ENCODE data around the gene ARPC1A.

Gene ARPC1A

DNA sequence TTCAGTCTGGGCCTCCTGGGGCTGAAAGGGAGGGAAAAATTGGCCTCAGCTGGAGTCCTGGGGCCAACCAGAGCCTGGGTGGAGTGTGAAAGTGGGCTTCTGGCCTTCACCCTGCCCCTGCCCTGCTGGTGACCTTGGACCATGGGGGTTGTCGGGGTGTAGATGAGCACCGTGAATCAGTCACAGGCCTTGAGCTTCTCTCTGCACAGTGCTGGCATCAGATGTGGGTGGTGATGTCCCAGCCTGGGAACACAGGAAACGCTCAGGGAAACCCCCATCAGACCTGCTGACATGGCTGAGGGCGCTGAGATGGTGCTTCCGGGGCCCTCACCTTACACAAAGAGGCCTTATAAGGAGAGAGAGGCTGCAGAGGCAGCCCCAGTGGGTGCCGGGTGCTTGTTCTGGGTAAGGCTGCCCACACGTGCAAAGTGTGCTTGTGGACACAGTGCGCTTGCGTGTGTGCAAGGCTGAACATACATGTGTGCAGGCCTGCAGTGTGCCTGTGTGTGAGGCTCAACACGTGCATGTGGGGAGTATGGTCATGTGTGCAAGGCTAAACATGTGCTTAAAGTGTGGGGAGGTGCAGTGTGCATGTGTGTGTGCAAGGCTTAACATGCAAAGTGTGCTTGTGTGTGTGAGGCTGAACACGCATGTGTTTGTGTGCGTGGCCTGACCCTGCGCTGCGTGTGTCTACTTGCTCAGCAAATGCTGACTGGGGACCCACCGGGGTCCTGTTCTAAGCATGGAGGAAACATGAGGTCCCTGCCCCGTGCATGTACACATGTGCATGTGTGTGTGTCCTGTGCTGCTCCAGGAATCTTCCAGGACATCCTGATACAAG lies 55.3 kb downstream of the ARPC1A start:
- TF ChIP-seq EZH2phosphoT487 (IDR thresholded peaks at IDR 0.05; ENCODE audit: low read depth) = no peak
- TF ChIP-seq, protein P1, sequence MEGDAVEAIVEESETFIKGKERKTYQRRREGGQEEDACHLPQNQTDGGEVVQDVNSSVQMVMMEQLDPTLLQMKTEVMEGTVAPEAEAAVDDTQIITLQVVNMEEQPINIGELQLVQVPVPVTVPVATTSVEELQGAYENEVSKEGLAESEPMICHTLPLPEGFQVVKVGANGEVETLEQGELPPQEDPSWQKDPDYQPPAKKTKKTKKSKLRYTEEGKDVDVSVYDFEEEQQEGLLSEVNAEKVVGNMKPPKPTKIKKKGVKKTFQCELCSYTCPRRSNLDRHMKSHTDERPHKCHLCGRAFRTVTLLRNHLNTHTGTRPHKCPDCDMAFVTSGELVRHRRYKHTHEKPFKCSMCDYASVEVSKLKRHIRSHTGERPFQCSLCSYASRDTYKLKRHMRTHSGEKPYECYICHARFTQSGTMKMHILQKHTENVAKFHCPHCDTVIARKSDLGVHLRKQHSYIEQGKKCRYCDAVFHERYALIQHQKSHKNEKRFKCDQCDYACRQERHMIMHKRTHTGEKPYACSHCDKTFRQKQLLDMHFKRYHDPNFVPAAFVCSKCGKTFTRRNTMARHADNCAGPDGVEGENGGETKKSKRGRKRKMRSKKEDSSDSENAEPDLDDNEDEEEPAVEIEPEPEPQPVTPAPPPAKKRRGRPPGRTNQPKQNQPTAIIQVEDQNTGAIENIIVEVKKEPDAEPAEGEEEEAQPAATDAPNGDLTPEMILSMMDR (IDR thresholded peaks at IDR 0.05; ENCODE audit: low read depth, low read length) = no peak
- H3K27me3 ChIP-seq (ENCODE audit: low read depth, low read length) = no peaks in the 10 kb centered on the region
- peaks cover 84% of the 10 kb centered on the region for H3K79me2 ChIP-seq (ENCODE audit: low read length)
- no peak overlapping the region for H2AFZ ChIP-seq (ENCODE audit: low read depth, low read length)
- peaks cover 3% of the 10 kb centered on the region; the same call in 1 of the 2 replicates for H4K20me1 ChIP-seq (ENCODE audit: insufficient read depth, low read length)
- H3K9me3 ChIP-seq (ENCODE audit: insufficient read depth, low read length) = no peaks in the 10 kb centered on the region
- peak overlapping the region; percentile 98 for H3K27ac ChIP-seq (ENCODE audit: low read length)
- H3K36me3 ChIP-seq (replicated peaks; ENCODE audit: low read depth, low read length) = peaks cover 45% of the 10 kb centered on the region
- peaks cover 64% of the 10 kb centered on the region for H3K4me1 ChIP-seq (ENCODE audit: low read length)
- peak overlapping the region; percentile 78 for H3K4me3 ChIP-seq (ENCODE audit: low read length)
- peak overlapping the region; percentile 96 for H3K4me2 ChIP-seq (ENCODE audit: low read length)
- H3K9ac ChIP-seq (ENCODE audit: low read length) = peak overlapping the region; percentile 99

DNA sequence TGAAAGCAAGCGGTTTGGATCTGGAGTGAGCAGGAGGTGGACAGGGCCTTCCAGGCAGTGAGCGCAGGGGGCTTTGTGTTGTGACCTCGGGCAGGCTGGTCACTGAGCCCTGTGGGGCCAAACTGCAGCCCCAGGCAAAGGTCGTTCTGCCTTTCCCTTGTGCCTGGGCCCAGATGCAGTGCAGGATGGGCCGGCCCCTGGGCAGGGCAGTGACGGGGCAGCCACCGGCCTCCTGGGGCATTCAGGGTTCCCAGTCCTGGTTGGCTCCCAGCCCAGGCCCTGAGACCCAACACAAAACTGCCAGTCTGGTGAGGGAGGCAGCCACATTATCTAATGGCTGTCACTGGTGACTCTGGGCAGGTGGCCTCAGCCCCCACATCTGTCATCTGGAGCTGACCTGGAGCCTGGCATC lies 56.0 kb downstream of the ARPC1A start:
- no peaks in the 10 kb centered on the region for H3K9me3 ChIP-seq (ENCODE audit: insufficient read depth, low read length)
- peaks cover 47% of the 10 kb centered on the region for H3K36me3 ChIP-seq (replicated peaks; ENCODE audit: low read depth, low read length)
- no peaks in the 10 kb centered on the region for H4K20me1 ChIP-seq (ENCODE audit: insufficient read depth, low read length)
- H3K4me1 ChIP-seq (ENCODE audit: low read length) = peaks cover 61% of the 10 kb centered on the region
- no peak for TF ChIP-seq EZH2phosphoT487 (IDR thresholded peaks at IDR 0.05; ENCODE audit: low read depth)
- TF ChIP-seq, protein P1 (IDR thresholded peaks at IDR 0.05; ENCODE audit: low read depth, low read length) = no peak
- H2AFZ ChIP-seq (ENCODE audit: low read depth, low read length) = no peak overlapping the region
- H3K4me3 ChIP-seq (ENCODE audit: low read length) = peak overlapping the region; percentile 78
- H3K27me3 ChIP-seq (ENCODE audit: low read depth, low read length) = no peaks in the 10 kb centered on the region
- peak overlapping the region; percentile 99 for H3K9ac ChIP-seq (ENCODE audit: low read length)
- peak overlapping the region; percentile 96 for H3K4me2 ChIP-seq (ENCODE audit: low read length)
- H3K79me2 ChIP-seq (ENCODE audit: low read length) = peaks cover 77% of the 10 kb centered on the region
- peak overlapping the region; percentile 98 for H3K27ac ChIP-seq (ENCODE audit: low read length)

DNA sequence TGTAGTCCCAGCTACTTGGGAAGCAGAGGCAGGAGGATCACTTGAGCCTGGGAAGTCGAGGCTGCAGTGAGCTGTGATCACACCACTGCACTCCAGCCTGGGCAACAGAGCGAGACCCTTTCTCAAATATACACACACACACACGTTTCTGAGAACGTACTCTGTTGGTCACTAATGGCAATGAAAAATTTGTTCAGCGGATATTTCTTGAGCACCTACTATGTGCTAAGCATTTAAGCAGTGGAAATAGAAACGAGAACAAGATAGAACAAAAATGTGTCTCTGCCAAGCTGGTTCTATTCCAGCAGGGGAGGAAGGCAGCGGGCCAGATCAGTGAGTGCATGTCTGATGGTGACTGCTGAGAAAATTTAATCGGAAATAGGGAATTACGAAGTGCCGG lies 57.5 kb downstream of the ARPC1A start:
- no peak overlapping the region for H3K4me3 ChIP-seq (ENCODE audit: low read length)
- no peaks in the 10 kb centered on the region for H3K27me3 ChIP-seq (ENCODE audit: low read depth, low read length)
- H4K20me1 ChIP-seq (ENCODE audit: insufficient read depth, low read length) = no peaks in the 10 kb centered on the region
- peaks cover 62% of the 10 kb centered on the region for H3K79me2 ChIP-seq (ENCODE audit: low read length)
- no peak overlapping the region for H3K9ac ChIP-seq (ENCODE audit: low read length)
- H2AFZ ChIP-seq (ENCODE audit: low read depth, low read length) = no peak overlapping the region
- no peak overlapping the region for H3K4me2 ChIP-seq (ENCODE audit: low read length)
- no peak overlapping the region for H3K27ac ChIP-seq (ENCODE audit: low read length)
- TF ChIP-seq, protein P1 (IDR thresholded peaks at IDR 0.05; ENCODE audit: low read depth, low read length) = no peak
- TF ChIP-seq EZH2phosphoT487 (IDR thresholded peaks at IDR 0.05; ENCODE audit: low read depth) = no peak
- peaks cover 58% of the 10 kb centered on the region for H3K4me1 ChIP-seq (ENCODE audit: low read length)
- no peaks in the 10 kb centered on the region for H3K9me3 ChIP-seq (ENCODE audit: insufficient read depth, low read length)
- H3K36me3 ChIP-seq (replicated peaks; ENCODE audit: low read depth, low read length) = peaks cover 42% of the 10 kb centered on the region

DNA sequence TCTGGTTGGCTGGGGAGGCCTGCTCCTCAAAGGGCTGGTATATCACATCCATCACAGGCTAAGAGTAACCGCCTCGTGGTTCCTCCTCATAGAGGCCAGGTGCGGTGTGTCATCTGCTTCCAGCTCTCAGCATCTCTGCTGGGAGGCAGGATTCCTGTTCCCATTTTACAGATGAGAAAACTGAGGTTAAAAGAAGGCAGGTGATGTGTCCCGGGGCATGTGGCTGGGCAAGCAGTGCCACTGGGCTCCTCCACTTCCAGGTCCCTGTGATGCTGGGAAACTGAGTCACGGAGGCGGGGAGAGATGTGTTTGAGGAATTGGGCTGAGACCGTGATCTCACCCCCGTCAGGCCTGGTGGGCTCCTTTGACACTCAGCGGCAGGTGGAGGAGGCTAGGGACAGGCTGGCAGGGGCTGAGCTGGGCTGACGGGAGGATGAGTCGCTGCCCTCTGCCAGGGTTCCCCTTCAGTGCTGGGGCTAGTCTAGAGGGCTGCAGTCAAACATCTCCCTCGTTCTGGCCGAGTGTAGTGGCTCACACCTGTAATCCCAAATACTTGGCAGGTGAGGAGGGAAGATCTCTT lies 58.2 kb downstream of the ARPC1A start:
- H3K79me2 ChIP-seq (ENCODE audit: low read length) = peaks cover 58% of the 10 kb centered on the region

More for the DNA sequence above, 58.2 kb downstream of the ARPC1A start:
- H3K27ac ChIP-seq (ENCODE audit: low read length) = peak overlapping the region; percentile 49
- H3K9ac ChIP-seq (ENCODE audit: low read length) = peak overlapping the region; percentile 9; the same call in 1 of the 2 replicates
- H2AFZ ChIP-seq (ENCODE audit: low read depth, low read length) = no peak overlapping the region
- TF ChIP-seq EZH2phosphoT487 (IDR thresholded peaks at IDR 0.05; ENCODE audit: low read depth) = no peak
- H4K20me1 ChIP-seq (ENCODE audit: insufficient read depth, low read length) = no peaks in the 10 kb centered on the region
- peaks cover 53% of the 10 kb centered on the region for H3K4me1 ChIP-seq (ENCODE audit: low read length)
- H3K9me3 ChIP-seq (ENCODE audit: insufficient read depth, low read length) = no peaks in the 10 kb centered on the region
- no peaks in the 10 kb centered on the region for H3K27me3 ChIP-seq (ENCODE audit: low read depth, low read length)
- H3K36me3 ChIP-seq (replicated peaks; ENCODE audit: low read depth, low read length) = peaks cover 44% of the 10 kb centered on the region
- H3K4me3 ChIP-seq (ENCODE audit: low read length) = no peak overlapping the region
- H3K4me2 ChIP-seq (ENCODE audit: low read length) = peak overlapping the region; percentile 10; the same call in 1 of the 2 replicates
